GM19239 (cell line): ENCODE data around the gene CAMTA1.
"Not testable (repeated sequence)": the region's sequence is repeated elsewhere in the genome, so short reads cannot be mapped to it uniquely, and the experiment has no call there.

Experiments used
- DNase-seq: peaks from one replicate; pipeline ENCODE4 v3.0.0; 2011; ENCODE audit warnings: low spot score; ENCODE audit not compliant: insufficient read length
- FAIRE-seq: peaks from 2 replicates; lab custom pipeline; 2011; peaks lifted over from hg19 to GRCh38; lab: Jason Lieb, UNC

Gene CAMTA1

DNA sequence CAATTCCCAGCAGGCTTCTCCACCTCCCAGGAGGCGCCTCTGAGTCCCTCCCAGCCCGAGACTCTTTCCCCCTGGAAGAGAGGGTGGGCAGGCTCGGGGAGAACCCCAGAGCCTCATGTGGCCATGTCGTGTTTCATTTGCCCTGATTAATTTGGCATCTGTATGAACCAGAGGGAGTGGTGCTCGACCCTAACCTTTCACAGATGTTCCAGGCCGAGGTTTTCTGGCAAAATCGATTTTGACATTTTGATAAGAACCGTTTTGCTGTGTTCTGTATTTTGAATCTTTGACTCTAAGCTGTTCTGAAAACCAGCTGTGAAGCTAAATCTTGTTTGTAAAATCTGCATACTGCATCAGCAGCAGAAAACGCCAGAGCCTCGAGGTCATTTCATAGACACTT lies 367.4 kb downstream of the CAMTA1 start:
- DNase-seq, result no peak
- no peak for FAIRE-seq

DNA sequence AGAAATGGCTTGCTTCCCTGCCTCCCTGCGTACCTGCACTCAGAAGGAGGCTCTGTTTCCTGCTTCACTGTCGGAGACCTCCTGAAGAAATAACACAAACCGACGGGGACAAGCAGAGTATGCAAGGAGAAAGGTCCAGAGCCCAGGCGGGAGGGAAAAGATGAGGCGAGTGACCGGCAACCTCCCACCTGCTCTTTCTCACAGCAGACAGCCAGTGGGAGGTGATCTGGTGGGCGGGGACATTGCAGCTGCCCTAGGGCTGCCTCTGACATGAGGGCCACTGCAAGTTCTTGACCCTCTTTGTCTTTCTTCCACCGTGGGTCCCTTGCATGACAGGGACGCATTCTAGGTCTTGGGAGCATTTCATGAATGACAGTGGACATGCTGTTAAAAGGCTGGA lies 368.2 kb downstream of the CAMTA1 start:
- no peak for FAIRE-seq

DNA sequence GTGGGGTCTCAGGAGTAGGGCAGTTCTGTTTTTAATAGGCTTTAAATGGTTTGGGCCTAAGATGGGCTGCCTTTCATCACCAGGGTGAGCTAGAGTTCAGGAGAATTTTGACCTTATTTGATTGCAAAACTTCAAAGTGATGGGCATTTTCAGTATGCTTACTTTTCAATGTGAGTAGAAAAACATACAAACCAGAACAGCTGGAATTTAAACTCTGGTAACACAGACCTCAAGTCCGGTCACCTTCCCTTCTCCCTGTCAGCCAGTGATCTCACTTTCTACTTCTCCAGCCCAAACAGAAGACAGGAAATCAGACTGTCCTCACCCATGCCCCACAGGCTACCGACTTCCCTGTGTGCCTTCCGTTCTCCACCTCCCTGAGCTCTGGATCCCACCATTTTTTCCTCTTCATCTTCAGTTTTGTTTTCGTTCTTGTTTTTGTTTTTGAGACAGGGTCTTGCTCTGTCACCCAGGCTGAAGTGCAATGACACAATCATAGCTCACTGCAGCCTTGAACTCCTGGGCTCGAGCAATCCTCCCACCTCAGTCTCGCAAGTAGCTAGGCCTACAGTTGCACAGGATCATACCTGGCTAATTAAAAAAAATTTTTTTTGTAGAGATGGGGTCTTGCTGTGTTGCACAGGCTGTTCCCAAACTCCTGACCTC lies 374.0 kb downstream of the CAMTA1 start:
- DNase-seq (no peak), FAIRE-seq (no peak)

More for the DNA sequence above, 368.2 kb downstream of the CAMTA1 start:
- no peak for DNase-seq

DNA sequence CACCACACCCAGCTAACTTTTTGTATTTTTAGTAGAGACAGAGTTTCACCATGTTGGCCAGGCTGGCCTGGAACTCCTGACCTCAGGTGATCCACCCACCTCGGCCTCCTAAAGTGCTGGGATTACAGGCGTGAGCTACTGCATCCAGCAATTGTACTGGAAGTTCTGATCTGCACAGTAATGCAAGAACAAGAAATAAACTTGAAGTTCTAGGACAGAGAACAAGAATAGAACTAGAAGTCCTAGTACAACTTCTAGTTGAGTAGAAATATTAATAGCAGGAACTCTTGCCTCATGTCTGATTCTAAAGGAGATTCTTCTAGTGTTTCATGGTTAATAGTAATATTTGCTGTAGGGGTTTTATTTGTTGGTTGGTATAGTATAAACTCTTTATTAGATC lies 383.3 kb downstream of the CAMTA1 start:
- not testable (repeated sequence) for DNase-seq, FAIRE-seq

DNA sequence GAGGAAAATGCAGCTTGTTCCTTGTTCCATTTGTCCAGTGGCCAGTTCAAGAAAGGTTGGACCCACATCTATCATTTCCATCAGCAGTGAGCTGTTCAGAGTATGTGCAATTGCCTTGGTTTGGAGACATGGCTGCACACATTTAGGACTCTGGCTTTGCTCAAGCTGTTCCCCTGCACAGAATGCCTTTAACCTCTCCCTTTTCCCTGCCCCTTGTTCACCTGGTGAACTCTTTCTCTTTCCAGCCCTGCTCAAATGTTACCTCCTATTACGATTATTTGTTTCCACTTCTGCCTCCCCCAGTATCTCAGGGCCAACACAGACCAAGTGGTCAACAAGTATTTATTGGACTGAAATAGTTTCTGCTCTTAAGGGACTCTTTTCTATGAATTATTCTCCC lies 385.9 kb downstream of the CAMTA1 start:
- FAIRE-seq (no peak), DNase-seq (no peak)

DNA sequence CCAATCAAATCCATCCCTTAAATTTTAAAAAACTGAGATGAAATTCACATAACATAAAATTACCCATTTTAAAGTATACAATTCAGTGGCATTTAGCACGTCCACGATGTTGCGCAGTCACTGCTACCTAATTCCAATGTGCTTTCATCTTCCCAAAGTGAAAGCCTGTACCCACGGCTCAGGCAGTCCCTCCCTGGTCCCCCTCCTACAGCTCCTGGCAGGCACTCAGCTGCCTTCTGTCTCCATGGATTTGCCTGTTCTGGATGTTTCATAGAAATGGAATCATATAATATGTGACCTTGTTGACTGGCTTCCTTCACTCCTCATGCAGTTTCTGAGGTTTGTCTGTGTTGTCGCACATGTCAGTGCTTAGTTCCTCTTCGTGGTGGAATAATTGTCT lies 386.3 kb downstream of the CAMTA1 start:
- FAIRE-seq (no peak), DNase-seq (no peak)

DNA sequence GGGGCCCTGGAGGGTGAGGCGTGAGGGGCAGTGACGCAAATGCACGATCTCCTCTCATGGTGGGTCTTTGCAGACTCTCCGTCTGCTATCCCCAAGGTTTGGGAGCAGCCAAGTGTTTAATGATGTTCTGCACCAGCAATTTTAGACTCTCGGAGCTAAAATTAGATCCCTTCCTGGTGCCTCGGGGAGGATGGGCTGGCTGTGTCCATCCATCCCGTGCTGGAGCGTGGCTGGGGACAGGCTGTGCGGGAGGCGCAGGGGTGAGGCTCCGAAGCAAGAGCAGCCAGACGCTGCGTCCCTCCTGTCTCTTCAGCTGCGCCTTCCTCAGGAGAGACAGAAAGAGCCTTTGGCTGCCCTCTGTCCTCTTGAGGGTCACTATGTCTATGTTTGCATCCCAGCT lies 387.6 kb downstream of the CAMTA1 start:
- DNase-seq (no peak), FAIRE-seq (no peak)

DNA sequence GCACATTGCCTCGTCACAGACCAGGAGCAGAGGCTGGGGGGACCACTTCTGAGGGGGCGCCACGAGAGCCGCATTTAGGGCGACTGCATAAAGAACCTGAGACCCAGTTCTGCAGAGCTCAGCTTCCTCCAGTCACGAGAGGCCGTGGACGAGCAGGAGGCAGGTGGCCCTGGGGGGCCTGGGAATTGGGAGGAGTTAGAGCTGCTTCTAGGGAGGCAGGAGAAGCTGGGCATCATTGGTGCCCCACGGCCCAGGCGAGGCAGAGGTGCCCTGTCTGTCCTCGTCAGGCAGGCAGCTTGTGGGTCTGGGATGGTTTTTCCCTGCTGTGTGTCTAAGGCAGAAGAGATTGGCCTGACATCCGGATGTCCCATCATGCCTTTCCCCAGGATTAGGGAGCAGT lies 389.3 kb downstream of the CAMTA1 start:
- DNase-seq (no peak), FAIRE-seq (no peak)

DNA sequence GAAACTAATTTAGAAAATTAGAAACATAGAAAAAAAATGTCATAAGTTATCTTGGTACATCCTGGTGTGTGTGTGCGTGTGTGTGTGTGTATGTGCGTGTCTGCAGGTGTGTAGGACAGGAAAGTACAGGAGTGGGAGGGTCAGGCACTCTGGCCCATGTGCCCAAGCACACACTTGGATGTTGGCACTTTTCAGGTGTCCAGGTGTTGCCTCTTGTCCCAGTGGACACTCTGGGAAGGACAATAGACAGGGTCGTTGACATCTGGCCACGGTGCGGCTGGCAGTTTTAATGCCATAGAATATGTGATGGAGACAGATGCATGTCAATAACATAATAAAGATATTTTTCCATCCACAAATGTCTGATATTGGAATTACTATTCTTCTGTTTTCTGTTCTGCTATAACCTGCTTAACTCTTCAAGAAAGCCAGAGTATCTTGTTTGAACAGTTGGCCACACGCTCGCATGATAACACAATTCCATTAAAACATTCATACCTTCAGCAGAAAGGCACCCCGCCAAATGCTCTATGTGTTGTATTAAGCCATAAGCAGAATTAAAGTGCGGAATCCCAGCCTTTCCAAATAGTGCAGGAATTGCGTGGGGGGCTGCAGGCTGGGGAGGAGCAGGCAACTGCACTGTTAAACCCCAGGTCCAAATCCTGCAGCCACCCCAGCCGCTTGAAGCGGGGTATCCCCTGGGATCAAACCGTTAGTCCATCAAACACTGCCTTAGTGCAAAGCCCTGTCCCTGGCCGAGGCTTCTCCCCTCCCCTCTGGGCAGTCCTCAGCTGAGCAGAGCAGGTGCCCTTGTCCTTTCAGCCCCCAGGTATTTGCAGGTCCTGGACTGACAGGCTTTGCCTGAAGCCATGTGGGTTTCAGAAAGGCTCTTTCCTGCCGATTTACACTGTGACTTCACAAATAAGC lies 390.0 kb downstream of the CAMTA1 start:
- FAIRE-seq, result no peak
- DNase-seq, result no peak

DNA sequence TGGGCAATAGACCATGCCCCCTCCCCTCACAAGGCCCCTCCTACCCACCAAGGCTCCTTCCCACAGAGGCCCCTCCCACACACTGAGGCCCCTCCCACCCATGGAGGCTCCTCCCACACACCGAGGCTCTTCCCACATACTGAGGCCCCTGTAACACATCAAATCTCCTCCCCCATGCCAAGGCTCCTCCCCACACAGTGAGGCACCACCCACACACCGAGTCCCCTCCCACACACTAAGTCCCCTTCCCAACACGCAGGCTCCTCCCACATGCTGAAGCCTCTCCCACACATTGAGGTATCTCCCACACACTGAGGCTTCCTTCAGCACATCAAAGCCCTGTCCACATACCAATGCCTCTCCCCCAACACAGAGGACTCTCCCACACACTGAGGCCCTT lies 391.8 kb downstream of the CAMTA1 start:
- DNase-seq (no peak), FAIRE-seq (no peak)

DNA sequence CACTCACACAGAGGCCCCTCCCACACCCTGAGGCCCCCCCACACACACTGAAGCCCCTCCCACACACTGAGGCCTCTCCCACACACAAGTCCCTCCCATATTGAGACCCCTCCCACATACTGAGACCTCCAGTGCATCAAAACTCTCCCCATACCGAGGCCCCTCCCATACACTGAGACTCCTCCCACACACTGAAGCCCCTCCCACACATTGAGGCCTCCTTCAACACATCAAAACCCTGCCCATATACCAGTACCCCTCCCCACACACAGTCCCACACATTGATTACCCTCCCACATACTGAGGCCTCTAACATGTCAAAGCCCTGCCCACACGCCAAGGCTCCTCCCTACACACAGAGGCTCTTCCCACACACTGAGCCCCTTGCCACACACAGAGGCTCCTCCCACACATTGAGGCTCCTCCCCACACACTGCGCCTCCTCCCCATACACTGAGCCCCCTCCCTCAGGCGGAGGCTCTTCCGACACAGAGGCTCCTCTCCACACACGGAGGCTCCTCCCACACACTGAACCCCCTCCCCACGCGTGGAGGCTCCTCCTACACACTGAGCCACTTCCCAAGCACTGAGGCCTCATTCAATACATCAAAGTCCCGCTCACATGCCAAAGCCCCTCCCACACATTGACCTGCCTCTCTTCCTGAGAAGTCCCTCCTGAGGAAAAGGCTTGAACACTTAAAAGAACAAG lies 392.3 kb downstream of the CAMTA1 start:
- no peak for FAIRE-seq
- DNase-seq, result no peak

DNA sequence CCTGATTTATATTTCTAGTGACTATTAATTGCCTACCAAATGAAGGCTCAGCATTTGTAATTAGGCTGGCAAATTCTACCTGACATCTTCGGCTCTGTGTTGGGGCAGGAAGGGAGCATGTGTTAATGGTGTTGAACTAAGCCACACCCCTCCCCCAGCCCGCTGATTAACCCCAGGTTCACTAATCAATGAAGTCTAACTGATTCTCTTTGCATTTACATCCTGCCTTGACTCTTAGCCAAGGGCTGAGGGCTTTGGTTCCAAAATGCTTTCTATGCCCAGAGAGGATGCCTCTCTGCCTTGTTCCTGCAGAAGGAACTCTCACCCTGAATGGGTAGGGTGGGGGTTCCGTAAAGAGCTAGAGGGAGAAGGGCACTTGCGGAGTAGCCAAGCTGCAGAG lies 393.1 kb downstream of the CAMTA1 start:
- FAIRE-seq (no peak), DNase-seq (no peak)

DNA sequence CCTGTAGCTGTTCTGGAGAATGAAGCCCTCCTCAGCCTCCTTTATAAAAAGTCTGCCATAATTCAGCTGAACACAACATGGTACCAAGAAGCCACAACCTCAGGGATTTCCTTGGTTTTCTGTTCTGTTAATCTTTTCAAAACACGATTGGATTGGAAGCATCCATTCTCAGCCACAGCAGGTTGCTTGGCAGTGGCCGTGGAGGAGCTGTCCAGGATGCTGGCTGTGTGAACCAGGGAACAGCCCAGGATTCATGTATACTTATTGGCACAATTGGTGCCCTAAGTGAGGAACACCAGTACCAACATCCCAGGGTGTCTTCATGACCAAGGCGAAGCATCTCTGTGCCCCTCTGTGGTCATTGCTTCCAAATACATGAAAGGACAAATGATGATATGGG lies 393.5 kb downstream of the CAMTA1 start:
- DNase-seq (no peak), FAIRE-seq (no peak)

DNA sequence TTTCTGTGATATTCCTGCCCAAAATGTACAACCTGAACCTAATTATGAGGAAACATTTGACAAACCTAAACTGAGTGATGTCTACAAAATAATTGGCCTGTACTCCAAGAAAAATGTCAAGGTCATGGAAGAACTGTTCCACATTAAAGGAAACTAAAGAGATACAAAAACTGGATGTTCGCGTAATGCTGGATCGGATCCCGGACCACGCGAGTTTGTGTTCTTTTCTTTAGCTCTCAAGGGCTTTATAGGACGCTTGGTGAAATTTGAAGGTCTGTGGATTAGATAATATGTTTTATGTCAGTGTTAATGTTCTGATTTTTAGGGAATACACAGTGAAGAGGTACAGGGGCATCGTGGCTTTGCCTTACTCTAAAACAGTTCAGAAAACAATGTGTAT lies 400.5 kb downstream of the CAMTA1 start:
- no peak for DNase-seq
- no peak for FAIRE-seq

DNA sequence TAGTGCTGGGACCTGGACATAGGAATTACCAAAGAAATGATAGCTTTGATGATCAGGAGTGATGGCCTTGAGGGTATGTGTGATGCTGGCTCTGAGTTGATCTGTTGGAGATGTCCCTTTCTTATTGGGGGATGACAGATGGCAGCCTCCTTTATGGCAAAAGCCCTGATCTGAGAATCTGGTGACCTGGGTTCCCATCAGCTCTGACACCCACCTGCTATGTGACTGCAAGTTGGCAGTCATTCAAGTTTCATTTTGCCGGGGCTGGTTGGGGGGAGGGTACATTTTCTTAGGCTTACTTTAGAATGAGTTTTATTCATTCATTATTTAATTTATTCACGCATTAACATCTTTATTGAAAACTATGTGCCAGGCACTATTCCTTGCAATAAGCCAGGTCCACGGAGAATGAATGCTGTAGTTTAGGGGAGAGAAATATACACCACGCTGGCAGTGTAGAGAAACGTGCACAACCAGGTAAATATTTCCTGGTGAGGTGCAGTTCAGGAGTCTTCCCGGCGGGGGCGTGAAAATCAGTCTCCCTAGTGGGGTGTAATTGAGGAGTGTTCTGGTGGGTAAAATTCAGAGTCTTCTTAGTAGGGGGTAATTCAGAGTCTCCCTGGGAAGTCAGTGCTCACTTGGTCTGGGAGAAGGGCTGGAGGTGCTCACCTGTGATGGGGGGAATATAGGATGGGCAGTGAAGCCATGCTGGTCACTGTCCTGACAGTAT lies 401.3 kb downstream of the CAMTA1 start:
- DNase-seq (no peak), FAIRE-seq (no peak)

DNA sequence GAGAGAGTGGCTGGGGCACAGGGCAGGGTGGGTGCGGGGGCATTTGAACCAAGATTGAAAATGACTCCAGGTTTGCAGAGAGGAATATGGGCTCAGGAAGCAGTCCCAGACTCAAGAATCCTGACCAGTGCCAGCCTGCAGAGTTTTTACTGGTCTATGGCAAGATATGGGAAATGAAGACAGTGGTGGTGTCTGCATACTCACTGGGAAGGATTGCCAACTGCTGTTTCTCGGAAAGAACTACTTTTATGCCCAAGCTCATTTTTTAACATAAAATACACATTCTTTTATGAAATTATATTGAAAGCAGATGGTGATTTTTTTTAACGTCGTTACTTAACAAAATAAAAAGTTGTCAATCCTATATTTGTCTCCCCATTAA lies 401.8 kb downstream of the CAMTA1 start:
- FAIRE-seq (no peak), DNase-seq (no peak)

DNA sequence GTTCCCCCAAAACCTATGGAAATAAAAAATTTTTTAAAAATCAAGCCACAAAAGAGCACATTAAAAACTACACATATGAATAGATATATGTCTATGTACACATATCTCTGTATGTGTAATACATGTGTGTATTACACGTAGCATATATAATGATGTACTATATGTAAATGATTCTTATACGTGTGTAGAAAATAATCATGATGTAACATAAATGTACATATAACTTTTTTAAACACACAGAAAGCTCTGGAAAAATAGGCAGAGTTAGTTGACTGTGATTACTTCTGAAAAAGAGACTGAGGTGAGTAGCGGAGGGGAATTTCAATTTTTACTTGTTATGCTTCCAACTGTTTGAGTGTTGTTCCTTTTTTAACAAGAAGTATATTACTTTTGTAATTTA lies 405.0 kb downstream of the CAMTA1 start:
- FAIRE-seq (no peak), DNase-seq (no peak)

DNA sequence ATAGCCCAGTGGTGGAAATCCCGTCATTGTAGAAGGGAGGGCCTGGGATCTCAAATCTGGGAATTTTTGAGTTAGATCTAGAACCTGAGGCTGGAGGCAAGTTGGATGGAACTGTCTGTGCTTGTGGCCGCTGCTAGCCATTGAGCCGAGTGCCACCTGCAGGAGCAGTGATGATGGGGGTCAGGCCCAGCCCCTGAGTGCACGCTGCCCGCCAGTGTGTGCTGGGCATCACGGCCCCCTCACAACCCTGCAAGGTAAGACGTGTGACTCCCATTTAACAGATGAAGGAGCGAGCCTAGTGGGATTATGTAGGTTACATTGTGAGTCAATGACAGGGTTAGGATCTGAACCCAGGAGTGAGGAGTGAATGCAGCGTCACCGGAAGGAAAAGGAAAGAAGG lies 407.2 kb downstream of the CAMTA1 start:
- FAIRE-seq, result no peak
- DNase-seq, result no peak

DNA sequence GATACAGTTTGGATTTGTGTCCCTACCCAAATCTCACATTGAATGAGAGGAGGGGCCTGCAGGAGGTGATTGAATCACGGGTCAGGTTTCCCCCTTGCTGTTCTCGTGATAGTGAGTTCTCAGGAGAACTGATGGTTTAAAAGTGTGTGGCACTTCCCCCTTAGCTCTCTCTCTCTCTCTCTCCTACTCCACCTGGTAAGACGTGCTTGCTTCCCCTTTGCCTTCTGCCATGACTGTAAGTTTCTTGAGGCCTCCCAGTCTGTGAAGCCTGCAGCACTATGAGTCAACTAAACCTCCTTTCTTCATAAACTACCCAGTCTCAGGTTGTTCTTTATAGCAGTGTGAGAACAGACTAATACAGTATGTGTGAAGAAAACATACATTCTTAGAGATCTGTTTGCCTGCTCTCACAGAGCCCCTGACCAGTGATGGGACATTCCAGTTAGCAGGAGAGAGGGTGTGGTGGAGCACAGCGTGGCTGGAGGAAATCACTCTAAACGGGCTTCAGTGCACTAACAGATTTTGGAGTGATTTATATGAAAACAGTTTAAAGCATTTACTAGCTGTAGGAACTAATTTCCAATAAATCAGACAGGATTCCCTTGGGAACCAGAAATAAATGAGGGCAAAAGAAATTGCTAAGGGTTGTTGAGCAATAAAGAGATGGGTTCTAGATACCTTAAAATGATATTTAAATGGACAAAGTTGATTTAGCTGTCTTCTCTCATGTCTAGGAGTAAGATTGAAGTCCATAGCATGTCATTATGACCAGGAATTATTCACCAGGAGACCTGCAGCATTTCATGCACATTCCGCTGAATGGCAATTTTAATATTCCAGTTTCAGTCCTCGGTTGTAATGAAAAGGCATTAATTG lies 411.0 kb downstream of the CAMTA1 start:
- no peak for FAIRE-seq
- DNase-seq, result no peak

DNA sequence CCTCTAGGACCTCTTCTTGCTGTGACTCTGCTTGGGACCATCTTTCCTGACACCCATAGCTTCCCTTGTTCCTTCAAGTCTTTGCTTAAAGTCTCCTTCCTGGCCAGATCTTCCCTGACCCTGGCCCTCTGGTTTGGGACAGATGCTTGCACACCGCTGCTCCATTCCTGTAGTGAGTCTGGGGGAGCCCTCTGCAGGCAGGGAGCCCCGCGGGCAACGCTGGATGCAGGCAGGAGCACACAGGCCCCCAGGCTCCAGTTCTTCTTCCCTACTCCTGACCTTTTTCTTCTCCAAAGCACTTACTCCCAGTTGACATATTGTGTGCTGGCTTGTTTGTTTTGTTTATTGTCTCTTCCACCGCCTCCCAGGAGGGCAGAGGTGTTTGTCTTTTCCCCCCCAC lies 413.4 kb downstream of the CAMTA1 start:
- DNase-seq, result no peak
- FAIRE-seq, result no peak
